Measurements from ENCODE around the gene DGKD.

- TF ChIP-seq EZH2 (IDR thresholded peaks at IDR 0.05; ENCODE audit: insufficient read depth, poor library complexity, severe bottlenecking) (no peak), EZH2phosphoT487 (IDR thresholded peaks at IDR 0.05; ENCODE audit: insufficient read depth, low read depth) (no peak)
Measured at GRCh38 chr2:233413559-233414272, 59.4 kb downstream of the DGKD start.

Data from GM23248 (cell line).